Stimulated activated naive CD8-positive, alpha-beta T cell treated with anti-CD3 and anti-CD28 coated beads, Interleukin-15, Interleukin-2, amounts not matched to agents 100 U/mL and 50 U/mL, for 24 hours (primary cell): ENCODE results near the gene NBPF14.
"Not testable (repeated sequence)": the region's sequence is repeated elsewhere in the genome, so short reads cannot be mapped to it uniquely, and the experiment has no call there.

ENCODE experiments used
- ATAC-seq: fragments of 150-1000 bp; cut with Tn5 transposase; one replicate; pipeline ENCODE4 v1.10.0; 2021
- DNase-seq: peaks from one replicate; pipeline ENCODE4 v3.0.0; 2021

Gene NBPF14, protein sequence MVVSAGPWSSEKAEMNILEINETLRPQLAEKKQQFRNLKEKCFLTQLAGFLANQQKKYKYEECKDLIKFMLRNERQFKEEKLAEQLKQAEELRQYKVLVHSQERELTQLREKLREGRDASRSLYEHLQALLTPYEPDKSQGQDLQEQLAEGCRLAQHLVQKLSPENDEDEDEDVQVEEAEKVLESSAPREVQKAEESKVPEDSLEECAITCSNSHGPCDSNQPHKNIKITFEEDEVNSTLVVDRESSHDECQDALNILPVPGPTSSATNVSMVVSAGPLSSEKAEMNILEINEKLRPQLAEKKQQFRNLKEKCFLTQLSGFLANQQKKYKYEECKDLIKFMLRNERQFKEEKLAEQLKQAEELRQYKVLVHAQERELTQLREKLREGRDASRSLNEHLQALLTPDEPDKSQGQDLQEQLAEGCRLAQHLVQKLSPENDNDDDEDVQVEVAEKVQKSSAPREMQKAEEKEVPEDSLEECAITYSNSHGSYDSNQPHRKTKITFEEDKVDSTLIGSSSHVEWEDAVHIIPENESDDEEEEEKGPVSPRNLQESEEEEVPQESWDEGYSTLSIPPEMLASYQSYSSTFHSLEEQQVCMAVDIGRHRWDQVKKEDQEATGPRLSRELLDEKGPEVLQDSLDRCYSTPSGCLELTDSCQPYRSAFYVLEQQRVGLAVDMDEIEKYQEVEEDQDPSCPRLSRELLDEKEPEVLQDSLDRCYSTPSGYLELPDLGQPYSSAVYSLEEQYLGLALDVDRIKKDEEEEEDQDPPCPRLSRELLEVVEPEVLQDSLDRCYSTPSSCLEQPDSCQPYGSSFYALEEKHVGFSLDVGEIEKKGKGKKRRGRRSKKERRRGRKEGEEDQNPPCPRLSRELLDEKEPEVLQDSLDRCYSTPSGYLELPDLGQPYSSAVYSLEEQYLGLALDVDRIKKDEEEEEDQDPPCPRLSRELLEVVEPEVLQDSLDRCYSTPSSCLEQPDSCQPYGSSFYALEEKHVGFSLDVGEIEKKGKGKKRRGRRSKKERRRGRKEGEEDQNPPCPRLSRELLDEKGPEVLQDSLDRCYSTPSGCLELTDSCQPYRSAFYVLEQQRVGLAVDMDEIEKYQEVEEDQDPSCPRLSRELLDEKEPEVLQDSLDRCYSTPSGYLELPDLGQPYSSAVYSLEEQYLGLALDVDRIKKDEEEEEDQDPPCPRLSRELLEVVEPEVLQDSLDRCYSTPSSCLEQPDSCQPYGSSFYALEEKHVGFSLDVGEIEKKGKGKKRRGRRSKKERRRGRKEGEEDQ (N-terminal part only)

GRCh38 chr1:148595911-148596310, at the start of gene NBPF14:
TSS of gene NBPF14 (minus strand) at chr1:148596011. CDS start at chr1:148595717, 294 bp downstream.
- DNase-seq, ATAC-seq: not testable (repeated sequence)

DNA sequence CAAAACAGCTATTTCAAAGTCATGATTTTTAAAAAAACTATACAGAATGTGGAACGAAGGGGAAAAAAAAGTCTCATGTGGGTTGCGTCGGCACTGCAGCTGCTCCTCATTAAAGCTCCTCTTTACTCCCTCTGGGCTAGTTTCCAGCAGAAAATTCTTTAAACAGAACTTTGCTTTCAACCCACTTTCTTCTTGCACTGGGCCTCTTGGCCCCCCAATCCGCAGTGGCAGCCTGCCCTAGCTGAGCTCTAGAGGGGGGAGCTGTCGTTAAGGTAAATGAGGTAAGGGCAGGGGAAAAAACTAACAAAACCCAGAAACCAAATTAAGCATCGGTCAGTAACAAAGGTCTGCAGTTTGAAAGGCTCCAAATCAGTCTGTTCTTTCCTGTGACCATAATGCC, 29.6 kb upstream of the NBPF14 start:
- ATAC-seq, DNase-seq: not testable (repeated sequence)

DNA sequence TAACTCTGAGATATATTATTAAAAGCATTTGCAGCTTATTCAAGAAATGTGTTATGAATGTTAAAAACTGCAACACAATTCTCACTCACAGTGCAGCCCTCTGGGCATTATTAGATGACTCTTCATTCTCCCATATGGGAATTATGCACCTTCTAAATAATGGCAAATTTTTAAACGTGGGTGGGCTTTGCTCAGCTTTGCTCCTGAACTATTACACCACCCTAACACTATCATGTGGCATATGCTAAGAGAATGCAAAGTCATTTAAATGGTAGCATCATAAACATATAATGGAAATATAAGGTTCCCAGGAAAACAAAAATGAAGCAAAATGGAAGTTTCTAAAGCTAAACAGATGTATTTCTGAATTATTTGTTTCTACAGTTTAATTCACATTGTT, 22.4 kb upstream of the NBPF14 start:
- not testable (repeated sequence) for ATAC-seq, DNase-seq

- ATAC-seq, DNase-seq: not testable (repeated sequence)
These were observed 9.5 kb upstream of the NBPF14 start for GRCh38 chr1:148605266-148605665.

GRCh38 chr1:148595360-148595759, 451 bp downstream of the NBPF14 start:
- DNase-seq, ATAC-seq: not testable (repeated sequence)

DNA sequence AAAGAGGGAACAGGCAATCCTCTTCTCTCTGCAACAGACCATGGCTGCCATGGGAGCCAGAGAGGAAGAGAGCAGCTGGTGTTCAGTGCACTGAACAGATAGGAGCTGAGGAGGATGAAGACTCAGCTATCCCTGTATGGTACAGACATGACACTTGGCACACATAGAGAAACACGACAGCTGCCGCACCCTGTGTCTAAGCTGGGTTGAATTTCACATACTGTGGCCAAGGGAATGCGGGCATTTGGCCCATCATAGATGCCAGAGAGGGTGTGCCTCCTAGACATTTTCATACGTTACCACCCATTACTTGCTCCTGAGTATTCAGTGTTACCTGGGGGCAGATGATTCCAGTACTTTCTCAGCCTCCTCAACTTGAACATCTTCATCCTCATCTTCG, 4.7 kb downstream of the NBPF14 start:
- ATAC-seq, result not testable (repeated sequence)

DNA sequence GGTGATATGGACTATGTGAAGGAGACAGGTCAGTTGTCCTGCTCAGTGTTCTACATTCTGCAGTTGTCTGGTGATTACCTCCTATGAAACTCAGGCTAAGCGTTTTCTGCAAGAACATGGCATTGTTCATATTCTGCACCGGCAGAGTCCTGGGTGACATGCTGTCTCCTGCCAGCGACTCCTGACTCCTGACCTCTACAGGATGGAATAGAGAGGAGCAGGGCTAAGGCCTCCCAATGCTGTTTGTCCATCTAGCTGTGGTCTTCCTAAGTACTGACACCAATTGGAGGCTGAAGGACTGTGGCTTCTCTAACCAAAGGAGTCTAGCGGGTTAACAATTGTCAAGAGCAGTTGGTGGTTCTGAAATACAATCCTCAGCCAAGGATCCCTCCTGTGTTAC, 63.7 kb downstream of the NBPF14 start:
- not testable (repeated sequence) for DNase-seq, ATAC-seq

More for the DNA sequence above, 4.7 kb downstream of the NBPF14 start:
- DNase-seq, result not testable (repeated sequence)

GRCh38 chr1:148529101-148529567, 66.7 kb downstream of the NBPF14 start:
- not testable (repeated sequence) for ATAC-seq
- DNase-seq, result peak; percentile 72

DNA sequence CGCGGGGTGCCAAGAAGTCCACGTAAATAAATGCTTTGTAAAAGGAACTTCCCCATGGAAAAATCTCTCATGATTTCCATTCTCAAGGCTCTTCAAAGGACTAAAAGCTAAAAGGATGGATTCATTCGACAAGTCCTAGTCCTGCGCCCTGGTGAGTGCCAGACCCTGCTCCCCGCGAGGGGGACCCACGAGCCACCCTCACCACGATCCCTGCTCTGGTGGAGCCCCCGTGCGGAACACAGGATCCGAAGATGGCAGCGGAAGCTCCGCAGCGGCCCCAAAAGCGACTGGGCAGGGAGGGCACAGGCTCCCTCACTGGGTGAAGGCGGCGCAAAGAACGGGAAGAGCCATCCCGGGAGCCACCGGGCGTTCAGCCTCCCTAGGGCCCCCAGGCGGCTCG, 67.2 kb downstream of the NBPF14 start:
- not testable (repeated sequence) for ATAC-seq, DNase-seq

DNA sequence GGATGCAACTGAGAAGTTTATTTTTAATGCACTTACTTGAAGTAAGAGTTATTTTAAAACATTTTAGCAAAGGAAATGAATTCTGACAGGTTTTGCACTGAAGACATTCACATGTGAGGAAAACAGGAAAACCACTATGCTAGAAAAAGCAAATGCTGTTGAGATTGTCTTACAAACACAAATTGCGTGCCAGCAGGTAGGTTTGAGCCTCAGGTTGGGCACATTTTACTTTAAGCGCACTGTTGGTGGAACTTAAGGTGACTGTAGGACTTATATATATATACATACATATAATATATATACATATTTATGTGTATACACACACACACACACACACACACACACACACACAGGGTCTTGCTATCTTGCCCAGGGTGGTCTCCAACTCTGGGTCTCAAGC, 69.2 kb downstream of the NBPF14 start:
- not testable (repeated sequence) for ATAC-seq
- DNase-seq, result peak; percentile 3

DNA sequence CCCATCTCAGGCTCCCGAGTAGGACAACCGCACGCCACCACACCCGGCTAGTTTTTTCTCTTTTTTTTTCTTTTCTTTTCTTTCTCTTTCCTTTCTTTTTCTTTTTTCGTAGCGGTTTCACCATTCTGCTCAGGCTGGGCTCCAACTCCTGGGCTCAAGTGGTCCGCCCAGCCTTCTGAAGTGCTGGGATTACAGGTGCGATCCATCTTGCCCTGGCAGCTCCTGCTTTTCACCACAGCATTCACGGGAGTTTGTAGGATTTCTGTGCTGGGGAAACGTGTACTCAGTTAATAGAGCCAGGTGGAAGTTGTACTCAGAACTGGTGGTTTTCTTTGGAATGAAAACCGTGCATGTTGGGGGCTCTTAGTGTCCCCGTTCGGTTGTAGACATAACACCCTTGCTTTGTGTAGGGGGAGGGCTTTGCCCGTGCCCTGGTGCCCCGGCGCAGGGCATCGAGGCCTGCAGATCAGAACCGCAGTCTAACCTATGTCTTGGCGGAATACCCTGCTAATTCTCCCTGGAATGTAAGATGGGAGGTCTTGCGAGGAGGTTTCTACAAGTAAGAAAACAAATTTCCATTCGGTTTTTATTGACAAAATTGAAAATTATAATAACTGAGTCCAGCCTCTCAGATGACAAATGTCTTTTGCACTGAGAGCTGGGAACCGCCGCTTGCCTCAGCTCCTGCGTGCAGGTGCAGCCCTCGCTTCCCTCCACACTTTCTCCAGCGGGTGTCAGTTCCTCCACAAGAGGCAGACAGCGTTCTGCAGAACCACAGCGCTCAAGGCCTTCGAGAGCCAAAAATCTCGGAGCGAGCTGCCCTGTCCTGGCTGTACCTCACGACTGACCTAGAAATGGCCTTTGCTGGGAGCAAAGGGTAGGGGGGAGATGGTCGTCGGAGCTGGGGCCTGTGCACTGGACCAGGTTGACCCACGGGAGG, 72.3 kb downstream of the NBPF14 start:
- DNase-seq, result not testable (repeated sequence)
- ATAC-seq, result peak; percentile 5

GRCh38 chr1:148522561-148523204, 73.1 kb downstream of the NBPF14 start:
- peak; percentile 91 for DNase-seq
- peak; percentile 91 for ATAC-seq

DNA sequence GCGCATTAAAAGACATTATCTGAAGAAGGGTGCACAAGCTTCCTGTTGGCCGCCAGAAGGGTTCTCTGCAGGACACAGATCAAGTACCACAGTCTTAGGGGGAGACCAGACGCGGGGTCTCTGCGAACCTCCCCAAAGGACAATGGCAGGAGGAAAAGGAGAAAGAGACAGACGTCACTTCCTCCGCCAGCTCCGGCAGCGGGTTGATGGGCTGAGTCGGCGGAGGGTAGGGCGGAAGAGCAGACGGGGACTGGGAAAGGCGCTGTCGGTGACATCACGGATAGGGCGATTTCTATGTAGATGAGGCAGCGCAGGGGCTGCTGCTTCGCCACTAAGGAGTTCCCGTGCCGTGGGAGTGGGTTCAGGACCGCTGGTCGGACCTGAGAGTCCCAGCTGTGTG, 73.7 kb downstream of the NBPF14 start:
- DNase-seq, result peak; percentile 82
- ATAC-seq, result peak; percentile 61

- not testable (repeated sequence) for DNase-seq, ATAC-seq
These were observed 81.5 kb downstream of the NBPF14 start for GRCh38 chr1:148514310-148514709.

- ATAC-seq, result peak; percentile 94
These were observed 83.1 kb downstream of the NBPF14 start for GRCh38 chr1:148512571-148513184.

GRCh38 chr1:148493933-148494332, 101.9 kb downstream of the NBPF14 start:
- not testable (repeated sequence) for ATAC-seq, DNase-seq

More at GRCh38 chr1:148512571-148513184, 83.1 kb downstream of the NBPF14 start:
- DNase-seq, result peak; percentile 2

GRCh38 chr1:148483029-148483428, 112.8 kb downstream of the NBPF14 start, which contains the start of gene PPIAL4G:
TSS of gene PPIAL4G (minus strand) at chr1:148483302. CDS start at chr1:148483252, 50 bp downstream.
- not testable (repeated sequence) for DNase-seq, ATAC-seq
